HG03558 (cell line): ENCODE measurements around the gene TTPAL.

Experiments used
- ATAC-seq: cut with Tn5 transposase; IDR thresholded peaks from one replicate; pipeline ENCODE4 v1.9.1; 2021; ENCODE audit warnings: moderate number of reproducible peaks; ENCODE audit not compliant: unreplicated experiment; ENCODE audit errors: extremely low read depth

The TTPAL gene

DNA sequence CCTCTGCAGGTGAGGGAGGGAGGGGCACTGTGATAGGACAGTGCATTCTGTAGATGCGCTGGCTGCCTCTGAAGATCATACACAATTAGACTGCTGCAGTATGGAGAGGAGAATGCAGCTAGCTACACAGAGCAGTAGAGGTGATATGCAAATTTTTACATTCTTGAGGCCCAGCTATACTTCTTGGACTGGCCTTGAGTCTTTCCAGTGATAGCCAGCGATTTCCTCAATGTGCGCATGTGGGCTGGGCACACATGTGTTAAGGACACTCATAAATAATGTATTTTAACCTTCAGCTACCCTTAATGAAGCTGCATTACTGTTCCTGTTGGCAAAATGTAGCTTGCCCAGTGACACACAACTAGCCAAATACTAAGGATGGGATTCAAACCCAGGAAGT lies 19.0 kb downstream of the TTPAL start:
- ATAC-seq: no peak

DNA sequence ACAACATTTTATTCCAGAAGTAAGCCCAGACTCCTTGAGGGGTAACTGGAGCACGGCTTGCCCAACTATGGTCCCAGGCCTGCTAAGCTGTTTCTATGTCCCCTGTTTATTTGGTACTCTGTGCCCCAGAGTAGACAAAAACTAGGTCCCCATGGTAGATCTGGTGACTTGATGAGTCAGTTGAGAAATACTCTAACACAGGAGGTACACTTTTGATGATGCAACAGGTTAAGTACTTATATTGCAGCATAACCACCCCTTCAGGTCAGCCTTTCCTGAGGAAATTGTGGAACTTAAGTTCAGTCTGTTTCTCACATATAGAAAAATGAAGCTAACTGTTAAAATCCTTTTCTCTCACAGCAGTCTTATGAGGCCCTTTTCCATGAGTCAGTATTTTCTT lies 19.6 kb downstream of the TTPAL start:
- ATAC-seq: no peak

GRCh38 chr20:44495802-44496481 lies 20.3 kb downstream of the TTPAL start:
- no peak for ATAC-seq

- ATAC-seq: no peak
These were observed 21.3 kb downstream of the TTPAL start for GRCh38 chr20:44496976-44497375.

GRCh38 chr20:44497761-44498160 lies 22.1 kb downstream of the TTPAL start:
- ATAC-seq: no peak

DNA sequence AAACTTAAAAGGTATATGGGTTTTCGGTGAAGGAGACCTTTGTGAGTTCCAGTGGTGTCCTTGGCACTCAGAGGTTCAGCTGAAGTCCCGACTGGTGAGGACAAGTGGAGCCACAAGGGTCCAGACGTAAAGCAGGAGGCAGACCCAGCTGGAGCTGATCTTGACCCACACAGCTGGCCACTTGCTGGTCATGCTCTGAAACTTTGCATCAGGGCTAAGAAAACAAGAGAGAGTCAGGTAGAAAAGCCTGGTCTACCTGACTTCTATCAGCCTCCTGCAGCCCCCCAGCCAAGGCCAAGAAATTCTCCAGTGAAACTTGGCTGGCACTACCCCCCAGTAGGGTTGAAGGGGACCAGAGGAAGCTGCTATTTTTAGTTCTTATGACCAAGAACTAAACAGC lies 24.5 kb downstream of the TTPAL start:
- ATAC-seq: no peak

- ATAC-seq: no peak
These were observed 25.8 kb downstream of the TTPAL start for GRCh38 chr20:44501448-44501847.

DNA sequence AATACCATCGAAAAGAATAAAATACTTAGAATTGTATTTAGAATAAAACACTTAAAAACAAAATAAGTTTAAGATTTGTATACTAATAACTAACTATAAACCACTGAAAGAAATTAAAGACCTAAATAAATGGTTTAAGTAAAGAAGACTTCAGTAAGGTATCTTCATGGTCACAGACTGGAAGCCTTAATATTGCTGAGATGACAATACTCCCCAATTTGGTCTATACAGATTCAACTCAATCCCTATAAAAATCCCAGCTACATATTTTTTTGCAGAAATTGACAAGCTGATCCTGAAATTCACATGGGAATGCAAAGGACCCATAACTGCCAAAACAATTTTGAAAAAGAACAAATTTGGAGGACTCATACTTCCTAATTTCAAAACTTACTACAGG lies 27.3 kb downstream of the TTPAL start:
- ATAC-seq: no peak

- ATAC-seq: no peak
These were observed 29.0 kb downstream of the TTPAL start for GRCh38 chr20:44504402-44505307.

- ATAC-seq: no peak
These were observed 34.1 kb downstream of the TTPAL start for GRCh38 chr20:44509762-44510161.

- no peak for ATAC-seq
These were observed 38.2 kb downstream of the TTPAL start for GRCh38 chr20:44513871-44514270.

- ATAC-seq: no peak
These were observed 40.8 kb downstream of the TTPAL start for GRCh38 chr20:44516491-44516890.

DNA sequence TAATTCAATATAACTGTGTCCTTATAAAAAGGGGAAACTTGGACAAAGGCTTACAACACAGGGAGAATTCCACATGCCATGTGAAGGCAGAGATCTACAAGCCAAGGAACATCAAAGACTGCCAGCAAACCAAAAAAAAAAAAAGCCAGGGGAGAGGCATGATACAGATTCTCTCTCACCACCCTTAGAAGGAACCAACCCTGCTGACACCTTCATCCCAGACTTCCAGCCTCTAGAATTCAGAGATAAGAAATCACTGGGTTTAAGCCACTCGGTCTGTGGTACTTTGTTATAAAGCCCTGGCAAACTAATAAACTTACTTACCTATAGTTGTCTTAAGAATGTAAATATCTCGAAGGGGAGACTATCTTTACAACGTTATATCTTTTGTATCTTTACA lies 41.8 kb downstream of the TTPAL start:
- ATAC-seq: no peak

- no peak for ATAC-seq
These were observed 42.6 kb downstream of the TTPAL start for GRCh38 chr20:44518248-44518647.

DNA sequence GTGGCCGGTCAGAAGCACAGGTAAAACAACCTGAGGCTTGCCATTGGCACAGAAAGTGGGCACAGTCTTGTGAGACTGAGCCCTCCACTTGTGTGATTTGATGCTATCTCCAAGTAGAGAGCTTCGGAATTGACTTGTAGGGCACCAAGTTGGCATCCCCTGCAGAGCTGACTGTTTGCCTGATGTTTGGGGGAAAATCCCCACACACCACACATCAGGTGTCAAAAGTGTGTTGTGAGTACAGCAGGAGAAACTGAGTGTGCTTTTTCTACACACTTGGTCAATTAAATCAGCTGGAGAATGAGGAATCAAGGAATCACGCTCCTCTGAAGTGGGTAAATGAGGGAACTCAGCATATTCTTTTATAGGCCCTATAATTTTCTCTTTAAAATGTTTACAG lies 45.2 kb downstream of the TTPAL start:
- ATAC-seq: no peak

DNA sequence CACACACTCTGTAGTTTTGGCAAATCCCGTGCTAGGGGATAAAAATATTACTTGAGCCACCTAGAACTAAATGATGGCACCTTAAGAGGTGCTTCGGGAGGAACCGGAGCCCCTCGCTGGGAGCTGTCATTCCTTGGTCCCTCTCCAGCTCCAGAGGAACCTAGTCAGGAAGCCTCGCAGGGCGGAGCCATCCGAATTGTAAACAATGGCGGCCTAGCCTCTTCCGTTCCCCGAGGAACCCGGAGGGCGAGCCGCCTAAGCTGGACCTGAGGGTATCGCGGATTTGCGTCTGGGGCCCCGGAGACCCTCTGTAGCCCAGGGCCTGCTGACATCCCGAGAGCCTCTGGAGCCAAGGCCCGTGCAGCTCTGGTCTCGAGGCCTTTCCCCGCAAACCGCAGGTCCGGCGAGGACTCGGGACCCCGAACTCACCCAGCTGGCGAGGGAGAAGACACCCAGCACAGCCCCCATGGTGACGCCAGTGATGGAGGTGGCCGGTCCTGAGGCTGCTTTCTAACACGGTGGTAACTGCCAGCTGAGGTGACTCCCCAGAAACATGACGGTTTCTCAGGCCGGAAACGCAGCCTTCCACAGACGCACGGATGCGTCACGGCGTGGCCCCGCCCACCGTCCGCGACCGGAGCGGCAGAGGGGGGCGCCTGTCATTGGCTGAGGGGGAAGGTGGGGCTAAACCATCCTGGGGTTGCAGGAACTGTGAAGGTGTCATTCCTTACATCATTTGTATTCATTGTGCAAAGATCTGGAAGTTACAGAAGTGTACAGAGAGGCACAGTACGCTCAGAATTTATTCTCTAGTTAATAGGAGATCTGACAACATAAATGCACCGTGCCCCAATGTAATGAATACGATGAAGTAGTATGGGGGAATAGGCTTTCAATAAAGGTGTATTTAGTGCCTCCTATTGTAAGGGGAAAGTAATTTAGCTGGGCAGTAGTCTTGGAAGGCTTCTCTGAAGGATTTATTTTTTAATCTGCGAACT lies 46.1 kb downstream of the TTPAL start, which contains the start of gene SERINC3:
SERINC3 (minus strand) TSS at position 587 of the 998 bp plus-strand sequence; CDS start at position 468, 119 bp downstream.
- peak; percentile 80 for ATAC-seq

DNA sequence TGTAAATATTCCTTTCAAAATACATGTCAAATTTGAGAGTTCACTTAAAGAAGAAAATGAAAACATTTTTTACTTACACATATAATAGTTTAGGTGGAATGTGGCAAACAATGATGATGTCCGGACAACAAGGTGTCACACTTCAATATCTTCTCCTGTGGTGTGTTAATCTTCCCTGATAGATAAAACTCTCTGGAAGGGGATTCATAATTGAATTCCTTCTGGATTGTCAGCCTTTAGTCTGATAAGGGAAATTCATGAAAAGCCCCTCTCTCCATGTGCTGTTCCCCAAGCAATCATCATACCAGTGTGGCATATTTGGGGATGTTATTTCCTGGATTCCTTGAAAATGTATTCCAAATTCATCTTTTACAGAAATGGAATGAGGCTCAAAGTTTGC lies 47.2 kb downstream of the TTPAL start:
- ATAC-seq: no peak

- no peak for ATAC-seq
These were observed 48.1 kb downstream of the TTPAL start for GRCh38 chr20:44523746-44524145.

DNA sequence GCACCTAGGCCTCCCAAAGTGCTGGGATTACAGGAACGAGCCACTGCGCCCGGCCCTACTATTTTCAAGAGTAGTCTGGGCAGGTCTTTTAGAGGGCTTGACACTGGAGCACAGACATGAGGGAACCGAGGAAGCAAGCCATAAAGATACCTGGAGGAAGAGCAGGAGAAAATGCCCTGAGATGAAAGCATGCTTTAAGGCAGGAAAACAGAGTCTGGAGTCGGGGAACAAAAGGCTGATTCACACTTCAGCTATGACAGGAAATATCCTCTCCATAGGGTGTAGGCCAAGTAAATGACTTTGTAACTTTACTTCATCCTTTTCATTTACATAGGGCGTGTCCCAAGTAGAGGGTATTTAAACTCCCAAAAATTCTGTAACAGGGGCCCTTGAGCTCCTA lies 50.5 kb downstream of the TTPAL start:
- no peak for ATAC-seq

DNA sequence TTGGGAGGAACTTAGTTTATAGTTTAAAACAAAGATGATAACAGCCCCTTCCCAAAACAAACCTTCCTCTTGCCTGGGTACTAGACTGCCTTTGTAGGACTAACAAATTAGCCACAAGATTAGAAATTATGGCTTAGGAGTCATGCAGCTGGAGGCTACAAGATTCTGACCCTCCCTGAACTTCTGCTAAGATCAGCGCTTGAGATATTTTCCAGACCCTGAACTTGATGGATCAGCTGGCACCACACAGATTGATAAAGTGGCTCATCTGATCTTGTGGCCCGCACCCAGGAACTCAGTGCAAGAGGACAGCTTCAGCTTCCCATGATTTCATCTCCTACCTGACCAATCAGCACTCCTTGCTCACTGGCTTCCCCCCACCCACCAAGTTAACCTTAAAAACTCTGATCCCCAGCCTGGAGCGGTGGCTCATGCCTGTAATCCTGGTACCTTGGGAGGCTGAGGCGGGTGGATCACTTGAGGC lies 52.1 kb downstream of the TTPAL start:
- ATAC-seq: no peak
